GM21423 (cell line): Measurements from ENCODE around the gene AIRE.
"Not testable (repeated sequence)": the region's sequence is repeated elsewhere in the genome, so short reads cannot be mapped to it uniquely, and the experiment has no call there.

Experiments
- ATAC-seq: cut with Tn5 transposase; IDR thresholded peaks from one replicate; pipeline ENCODE4 v1.9.1; 2021; ENCODE audit warnings: mild to moderate bottlenecking, moderate library complexity; ENCODE audit not compliant: unreplicated experiment

Gene AIRE

DNA sequence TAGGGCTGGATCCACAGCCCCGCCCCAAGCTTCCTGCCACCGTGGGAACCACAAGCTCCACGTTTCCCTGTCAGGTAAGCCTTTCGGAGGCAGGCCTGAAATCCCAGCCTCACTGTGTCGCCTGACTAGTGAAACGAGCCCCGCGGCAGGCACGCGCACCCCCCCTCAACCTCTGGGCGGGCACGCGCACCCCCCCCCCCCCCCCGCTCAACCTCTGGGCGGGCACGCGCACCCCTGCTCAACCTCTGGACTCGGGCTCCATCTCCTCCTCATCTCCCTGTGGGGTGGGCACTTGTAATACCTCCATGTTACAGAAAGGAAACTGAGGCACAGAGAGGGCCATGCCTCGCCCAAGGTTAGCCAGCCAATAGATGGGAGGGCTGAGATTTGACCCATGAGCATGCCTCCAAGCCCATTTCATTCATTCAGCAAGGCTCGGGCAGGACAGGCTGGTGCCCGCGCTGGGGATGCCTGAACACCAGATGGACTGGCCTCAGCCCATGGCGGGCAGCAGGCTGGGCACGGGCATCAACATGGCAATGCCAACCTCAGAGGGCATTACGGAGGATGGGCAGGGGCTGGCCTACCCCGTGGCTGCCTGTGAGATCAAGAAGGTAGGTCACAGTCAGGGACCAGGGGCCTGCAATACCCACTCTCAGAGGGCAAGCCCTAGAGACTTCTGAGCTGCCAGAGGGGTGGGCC lies 48.8 kb downstream of the AIRE start:
- ATAC-seq = no peak

DNA sequence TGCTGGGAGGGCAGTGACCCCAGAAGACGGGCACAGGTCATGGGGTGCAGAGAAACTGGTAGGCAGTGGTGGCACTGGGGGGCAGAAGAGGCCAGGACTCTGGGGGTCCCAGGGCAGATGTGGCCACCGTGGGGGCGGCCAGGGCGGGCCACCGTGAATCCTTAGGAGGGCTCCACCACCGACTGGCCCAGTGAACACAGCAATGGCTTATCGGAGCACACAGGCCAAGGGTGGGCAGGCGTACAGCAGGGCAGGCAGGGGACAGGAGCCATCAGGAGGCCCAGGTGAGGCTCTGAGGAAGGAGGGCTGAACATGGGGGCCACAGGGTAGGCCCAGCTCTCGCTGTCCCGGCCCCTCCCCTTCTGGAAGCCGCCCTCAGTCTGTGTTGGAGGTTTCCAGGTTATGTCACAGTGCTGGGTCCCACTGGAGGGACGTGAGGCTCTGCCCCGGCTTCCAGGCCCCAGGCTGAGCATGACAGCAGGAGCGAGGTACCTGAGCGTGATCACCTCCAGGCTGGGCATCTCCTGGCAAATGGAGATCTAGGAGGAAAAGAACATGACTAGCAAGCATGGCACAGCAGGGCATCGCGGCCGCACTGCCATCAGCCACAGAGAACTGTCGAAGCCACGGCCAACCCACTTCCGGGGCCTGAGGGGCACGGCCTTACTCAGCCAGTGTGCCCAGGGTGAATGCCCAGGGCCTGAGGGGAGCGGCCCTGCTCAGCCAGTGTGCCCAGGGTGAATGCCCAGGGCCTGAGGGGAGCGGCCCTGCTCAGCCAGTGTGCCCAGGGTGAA lies 49.8 kb downstream of the AIRE start:
- no peak for ATAC-seq

GRCh38 chr21:44337449-44337848 lies 51.8 kb downstream of the AIRE start:
- ATAC-seq = no peak

DNA sequence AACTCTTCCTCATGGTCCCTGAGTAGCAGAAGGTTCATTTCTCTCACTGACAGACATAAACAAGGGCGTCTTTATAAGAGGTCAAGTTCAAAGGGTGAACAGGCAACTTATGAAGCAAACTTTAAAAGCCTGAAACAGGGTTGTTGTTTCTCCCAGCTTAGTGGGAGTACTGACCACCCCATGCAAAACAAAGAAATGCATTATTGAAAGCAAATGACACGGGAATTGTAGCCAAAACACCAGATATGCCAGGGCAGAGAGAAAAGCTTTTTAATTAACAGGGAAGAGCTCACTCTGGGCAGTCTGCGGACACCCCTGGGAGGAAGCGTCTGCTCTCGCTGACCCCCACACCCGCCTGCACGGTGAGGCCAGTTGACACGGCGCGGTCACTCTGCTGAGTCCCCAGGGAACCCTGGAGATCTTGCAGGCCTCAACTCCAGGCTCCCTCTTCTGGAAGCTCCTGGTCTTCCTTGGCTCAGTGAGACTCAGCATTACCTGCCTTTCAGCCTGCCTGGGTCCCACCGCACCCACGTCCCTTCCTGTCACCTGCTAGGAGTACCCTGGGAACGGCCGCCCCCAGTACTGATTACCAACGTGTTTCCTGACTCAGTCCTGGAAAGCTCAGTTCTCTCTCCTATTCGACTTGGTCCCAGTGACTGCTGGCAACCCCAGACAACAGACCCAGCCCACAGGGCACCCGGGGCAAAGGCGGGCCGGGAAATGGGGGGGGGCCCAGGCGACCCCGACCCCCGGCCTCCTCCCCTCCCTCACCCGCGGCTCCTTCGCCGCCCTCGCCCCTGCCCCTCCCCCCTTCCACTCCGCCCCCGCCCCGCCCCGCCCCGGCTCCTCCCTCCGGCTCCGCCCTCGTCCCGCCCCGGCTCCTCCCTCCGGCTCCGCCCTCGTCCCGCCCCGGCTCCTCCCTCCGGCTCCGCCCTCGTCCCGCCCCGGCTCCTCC lies 52.5 kb downstream of the AIRE start:
- ATAC-seq = no peak

- ATAC-seq = peak; percentile 87
These were observed 53.6 kb downstream of the AIRE start, which contains the start of gene CFAP410 for GRCh38 chr21:44338971-44339910. Gene CFAP410 (minus strand): TSS chr21:44339390. CDS start chr21:44339194, 196 bp downstream.

GRCh38 chr21:44341726-44342458 lies 56.2 kb downstream of the AIRE start:
- not testable (repeated sequence) for ATAC-seq

DNA sequence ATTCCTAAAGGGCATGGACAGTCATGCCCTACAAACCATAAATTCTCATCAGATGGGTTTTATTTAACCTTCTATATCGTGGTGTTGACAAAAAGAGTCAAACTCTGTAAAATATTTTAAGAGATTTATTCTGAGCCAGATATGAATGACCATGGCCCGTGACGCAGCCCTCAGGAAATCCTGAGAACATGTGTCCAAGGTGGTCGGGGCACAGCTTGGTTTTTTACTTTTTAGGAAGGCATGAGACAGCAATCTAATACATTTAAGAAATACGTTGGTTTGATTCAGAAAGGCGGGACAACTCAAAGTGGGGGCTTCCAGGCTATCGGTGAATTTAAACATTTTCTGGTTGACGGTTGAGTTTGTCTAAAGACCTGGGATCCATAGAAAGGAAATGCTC lies 57.3 kb downstream of the AIRE start:
- not testable (repeated sequence) for ATAC-seq

DNA sequence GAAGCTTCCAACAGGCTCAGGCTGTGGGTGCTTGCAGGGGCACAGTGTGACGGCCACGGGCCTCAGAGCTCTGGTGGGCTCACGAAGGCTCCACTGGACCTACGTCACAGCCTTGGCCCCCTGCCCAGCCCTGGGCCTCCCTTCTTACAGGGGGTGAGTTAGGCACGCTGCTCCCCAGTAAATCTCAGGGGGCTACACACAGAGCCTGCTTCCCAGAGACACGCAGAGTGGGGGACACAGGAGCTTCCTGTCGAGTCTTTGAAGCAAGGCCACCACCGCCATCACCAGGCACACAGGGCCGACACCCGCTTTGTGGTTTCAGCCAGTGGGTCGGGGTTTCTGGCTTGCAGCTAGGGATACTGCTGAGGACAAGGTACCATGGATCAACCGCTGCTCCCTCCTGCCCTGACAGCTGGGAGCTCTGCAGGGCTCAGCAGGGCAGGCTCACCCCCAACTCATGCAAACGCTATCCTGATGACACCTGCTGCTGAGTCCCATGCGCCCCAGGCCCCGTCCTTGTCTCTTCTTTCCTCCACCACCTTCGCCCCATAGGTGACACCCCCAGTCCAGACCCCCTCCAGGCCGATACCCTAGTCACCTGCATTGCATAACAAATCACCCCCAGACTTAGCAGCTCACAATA lies 59.0 kb downstream of the AIRE start:
- ATAC-seq = no peak

- ATAC-seq = no peak
These were observed 59.8 kb downstream of the AIRE start for GRCh38 chr21:44345495-44345894.

GRCh38 chr21:44347911-44348451 lies 62.3 kb downstream of the AIRE start:
- ATAC-seq = no peak
